ENCODE measurements around the gene XPR1. TPM values are rescaled to one million over a fixed set of nuclear protein-coding genes. Genes with fewer than 3 reads are reported as not detected.

The XPR1 gene
- total and polyA plus RNA-seq, 2 donors (not counting 3 experiments of a cell fraction or from before 2014, with no cell fraction given) = 23.9 to 26.7 TPM

GRCh38 chr1:180851995-180852887 is 220.4 kb downstream of the XPR1 start:
- dilution Hi-C loops (cut with MboI; ENCODE audit: extremely low pct_ligation_motif_present, low sequenced_read_pairs) = loop anchor here (25.0 kb wide), 1 partner anchor 340 kb away; the partner anchor contains the start of gene ACBD6

More at GRCh38 chr1:180851995-180852887, 220.4 kb downstream of the XPR1 start:
- ChIA-PET POLR2A (no interaction called here), CTCF (interaction anchor here (1.3 to 2.3 kb wide), 2 partner anchors 24 to 215 kb away, joined by 3 to 15 read pairs; no protein-coding TSS in a partner anchor)
- DNase-seq (ENCODE audit: low read depth, low spot score) (no peak), FAIRE-seq (no peak)
- Histone ChIP-seq H4K20me1 (replicated peaks; ENCODE audit: control insufficient read depth, extremely low read depth, insufficient read depth, low read length) (no peaks in the 10 kb centered on the region), H3K9me1 (replicated peaks; ENCODE audit: control insufficient read depth, extremely low read depth, insufficient read depth, low read length) (no peaks in the 10 kb centered on the region), H3K9me3 (replicated peaks; ENCODE audit: control insufficient read depth, insufficient read depth, low read length) (no peaks in the 10 kb centered on the region), H3K36me3 (ENCODE audit: control insufficient read depth in 2 of 2, extremely low read depth in 1 of 2, insufficient read depth in 2 of 2, low read length in 2 of 2) (no peaks in the 10 kb centered on the region), H3K27ac (ENCODE audit: insufficient read depth, low read depth, low read length) (no peak overlapping the region), H3K4me1 (ENCODE audit: control insufficient read depth, extremely low read depth, insufficient read depth, low read length) (peaks cover 20% of the 10 kb centered on the region), H3K27me3 (ENCODE audit: control insufficient read depth in 2 of 2, insufficient read depth in 2 of 2, low read length in 2 of 2) (no peaks in the 10 kb centered on the region), H3K79me2 (ENCODE audit: control insufficient read depth, insufficient read depth, low read length) (no peaks in the 10 kb centered on the region), H3K4me3 (replicated peaks in 1 of 3; ENCODE audit: insufficient read depth in 1 of 3, low read depth in 1 of 3, low read length in 3 of 3) (no peak overlapping the region), H2AFZ (ENCODE audit: low read depth, low read length) (no peak overlapping the region), H3K9ac (replicated peaks; ENCODE audit: extremely low read depth, insufficient read depth, low read length) (no peak overlapping the region), H3K4me2 (ENCODE audit: insufficient read depth, low read length) (no peak overlapping the region)
- no TSS peak for BruUV-seq (replicated peaks)
- intact Hi-C loops (cut with micrococcal nuclease) = loop anchor here (5.0 kb wide), 1 partner anchor 60 kb away; no protein-coding TSS in a partner anchor
- TF ChIP-seq GATA2 (IDR thresholded peaks at IDR 0.05; ENCODE audit: insufficient read depth, insufficient read length, low read depth, low read length) (no peak), MYC (IDR thresholded peaks at IDR 0.05; ENCODE audit: low read depth, low read length) (no peak), CTCF (IDR thresholded peaks at IDR 0.05; ENCODE audit: extremely low read depth in 1 of 2, insufficient read depth in 1 of 2, low read depth in 1 of 2, low read length in 2 of 2) (no peak), EZH2 (IDR thresholded peaks at IDR 0.05; ENCODE audit: borderline replicate concordance, low read depth, low read length, severe bottlenecking) (no peak), FOS (IDR thresholded peaks at IDR 0.05; ENCODE audit: borderline replicate concordance, insufficient read depth, low read length) (no peak), MAX (IDR thresholded peaks at IDR 0.05; ENCODE audit: insufficient read depth, insufficient read length) (no peak), POLR2AphosphoS5 (IDR thresholded peaks at IDR 0.05; ENCODE audit: insufficient read depth, low read depth, low read length) (no peak), POLR2A (IDR thresholded peaks at IDR 0.05; ENCODE audit: low read depth, low read length) (no peak), JUN (IDR thresholded peaks at IDR 0.05; ENCODE audit: borderline replicate concordance, insufficient read depth, insufficient read length, low read depth) (no peak)

Measured in endothelial cell of umbilical vein (primary cell).